Endothelial cell of umbilical vein (primary cell): ENCODE measurements around the gene EVI2B. TPM values are rescaled to one million over a fixed set of nuclear protein-coding genes. Genes with fewer than 3 reads are reported as not detected.

Source experiments
- BruUV-seq: library from RNA; stranded (reverse); fragments of 400-500 nt; replicated peaks from 2 replicates; lab custom pipeline; 2021; lab: Mats Ljungman, UMichigan
- CTCF ChIA-PET: fragments of 300-600, 350-600 bp; sonication (Branson Sonifier 250); formaldehyde crosslinking; loops from one replicate; lab custom pipeline; 2021; ENCODE audit warnings: antibody characterized with exemption, inconsistent platforms; lab: Charles Lee
- POLR2A ChIA-PET: fragments of 300-600, 350-600 bp; sonication (Branson Sonifier 250); formaldehyde crosslinking; loops from one replicate; lab custom pipeline; 2021; ENCODE audit warnings: antibody characterized with exemption, inconsistent platforms; lab: Charles Lee
- DNase-seq: peaks from one replicate; pipeline ENCODE4 v3.0.0-alpha.2; 2011; ENCODE audit warnings: low read depth, low spot score
- FAIRE-seq: peaks from 2 replicates; lab custom pipeline; 2011; peaks lifted over from hg19 to GRCh38; lab: Jason Lieb, UNC
- H2AFZ ChIP-seq: 2 replicates; pipeline ENCODE4 v1.6.0; 2012; ENCODE audit warnings: low read depth, low read length, control low read depth, inconsistent platforms
- H3K27ac ChIP-seq: 2 replicates; pipeline ENCODE4 v1.5.1; 2011; ENCODE audit warnings: low read depth, mild to moderate bottlenecking, control low read depth, low read length, moderate library complexity; ENCODE audit not compliant: insufficient read depth
- H3K27me3 ChIP-seq, 2 experiments: 2 replicates each; pipeline versions ENCODE4 v1.6.0 to v1.6.1; 2011; ENCODE audit warnings: low read length in 2 of 2, mixed read lengths in 1 of 2; ENCODE audit not compliant: control insufficient read depth in 2 of 2, insufficient read depth in 2 of 2
- H3K36me3 ChIP-seq, 2 experiments: 2 replicates in 1 of 2; 3 replicates in 1 of 2; pipeline ENCODE4 v1.5.1; 2011; ENCODE audit warnings: low read length in 2 of 2, mild to moderate bottlenecking in 1 of 2, moderate library complexity in 1 of 2; ENCODE audit not compliant: control insufficient read depth in 2 of 2, insufficient read depth in 2 of 2; ENCODE audit errors: extremely low read depth in 1 of 2
- H3K4me1 ChIP-seq: 3 replicates; pipeline ENCODE4 v1.5.1; 2011; ENCODE audit warnings: mild to moderate bottlenecking, low read length; ENCODE audit not compliant: control insufficient read depth, insufficient read depth; ENCODE audit errors: extremely low read depth
- H3K4me2 ChIP-seq: 2 replicates; pipeline ENCODE4 v1.6.1; 2011; ENCODE audit warnings: low read length, control low read depth, mixed read lengths; ENCODE audit not compliant: insufficient read depth
- H3K4me3 ChIP-seq, 3 experiments: fragments of 200-600 bp in 1 of 3; sonication (generic), shearing (Covaris generic) in 1 of 3; replicated peaks in 1 of 3; 2 replicates each; pipeline ENCODE4 v1.5.1; 2011 to 2016; ENCODE audit warnings: control low read depth in 3 of 3, low read length in 3 of 3, mild to moderate bottlenecking in 2 of 3, inconsistent platforms in 1 of 3, low read depth in 1 of 3, moderate library complexity in 1 of 3; ENCODE audit not compliant: insufficient read depth in 1 of 3
- H3K79me2 ChIP-seq: 2 replicates; pipeline ENCODE4 v1.6.0; 2012; ENCODE audit warnings: low read length, inconsistent platforms; ENCODE audit not compliant: control insufficient read depth, insufficient read depth
- H3K9ac ChIP-seq: replicated peaks from 2 replicates; pipeline ENCODE3; 2011; ENCODE audit warnings: low read length, control low read depth; ENCODE audit not compliant: insufficient read depth; ENCODE audit errors: extremely low read depth
- H3K9me1 ChIP-seq: replicated peaks from 3 replicates; pipeline ENCODE4 v1.6.0; 2011; ENCODE audit warnings: mild to moderate bottlenecking, low read length; ENCODE audit not compliant: control insufficient read depth, insufficient read depth; ENCODE audit errors: extremely low read depth
- H3K9me3 ChIP-seq: replicated peaks from 2 replicates; pipeline ENCODE4 v1.5.1; 2012; ENCODE audit warnings: low read length, inconsistent platforms; ENCODE audit not compliant: control insufficient read depth, insufficient read depth
- H4K20me1 ChIP-seq: replicated peaks from 2 replicates; pipeline ENCODE3; 2011; ENCODE audit warnings: mild to moderate bottlenecking, low read length; ENCODE audit not compliant: control insufficient read depth, insufficient read depth; ENCODE audit errors: extremely low read depth
- CTCF ChIP-seq, 2 donors: IDR thresholded peaks; 1 replicate in 1 of 2; 2 replicates in 1 of 2; pipeline ENCODE4 v1.5.1; 2011; ENCODE audit warnings: low read length in 2 of 2, mild to moderate bottlenecking in 2 of 2, moderate library complexity in 2 of 2, control low read depth in 1 of 2, inconsistent platforms in 1 of 2, low read depth in 1 of 2; ENCODE audit not compliant: insufficient read depth in 1 of 2; ENCODE audit errors: extremely low read depth in 1 of 2
- EZH2 ChIP-seq: IDR thresholded peaks from 2 replicates; pipeline ENCODE4 v1.6.1; 2012; ENCODE audit warnings: borderline replicate concordance, low read depth, mild to moderate bottlenecking, moderate library complexity, low read length, inconsistent platforms; ENCODE audit not compliant: severe bottlenecking
- FOS ChIP-seq: IDR thresholded peaks from 2 replicates; pipeline ENCODE4 v1.6.1; 2011; ENCODE audit warnings: mild to moderate bottlenecking, low read length, moderate library complexity, borderline replicate concordance; ENCODE audit not compliant: insufficient read depth
- GATA2 ChIP-seq: IDR thresholded peaks from 2 replicates; pipeline ENCODE4 v1.7.0; 2011; ENCODE audit warnings: low read depth, mild to moderate bottlenecking, moderate library complexity, mixed read lengths, low read length; ENCODE audit not compliant: insufficient read length, insufficient read depth
- JUN ChIP-seq: IDR thresholded peaks from 2 replicates; pipeline ENCODE4 v1.6.1; 2011; ENCODE audit warnings: borderline replicate concordance, low read depth; ENCODE audit not compliant: insufficient read length, insufficient read depth
- MAX ChIP-seq: IDR thresholded peaks from 2 replicates; pipeline ENCODE4 v1.6.1; 2011; ENCODE audit not compliant: insufficient read depth, insufficient read length
- MYC ChIP-seq: IDR thresholded peaks from one replicate; pipeline ENCODE4 v1.6.1; 2011; ENCODE audit warnings: mild to moderate bottlenecking, low read depth, low read length
- POLR2A ChIP-seq: IDR thresholded peaks from 2 replicates; pipeline ENCODE4 v1.6.1; 2012; ENCODE audit warnings: low read depth, mild to moderate bottlenecking, control low read depth, low read length
- POLR2AphosphoS5 ChIP-seq: IDR thresholded peaks from 2 replicates; pipeline ENCODE4 v1.6.1; 2012; ENCODE audit warnings: low read depth, mild to moderate bottlenecking, control low read depth, low read length, moderate library complexity; ENCODE audit not compliant: insufficient read depth
- dilution Hi-C: fragments of 300-500 bp; cut with MboI; formaldehyde crosslinking; loops from one replicate; pipeline ENCODE4 v1.15.0; 2019; ENCODE audit warnings: low sequenced_read_pairs; ENCODE audit not compliant: extremely low pct_ligation_motif_present
- intact Hi-C: fragments of 100-400 bp; cut with micrococcal nuclease; formaldehyde crosslinking; loops from one replicate; pipeline ENCODE4 v1.10.0; 2022
- polyA plus RNA-seq, 4 experiments: library from polyadenylated mRNA; depleted of rRNA in 3 of 4; stranded (reverse) in 3 of 4; unstranded in 1 of 4; fragments of >200 nt; gene quantifications; 2 replicates each; pipeline versions ENCODE4 v1.2.1 to v1.2.3, GENCODE V29; 2011 to 2012; ENCODE audit warnings: missing spikeins in 1 of 4
- total RNA-seq: library from RNA; stranded (reverse); gene quantifications from 2 replicates; pipeline ENCODE4 v1.2.3, GENCODE V29; 2021

Gene EVI2B
- total and polyA plus RNA-seq, 2 donors (not counting 3 experiments of a cell fraction or from before 2014, with no cell fraction given) = 1.7 to 1.9 TPM

GRCh38 chr17:31283841-31284240, 30.0 kb downstream of the EVI2B start:
- Histone ChIP-seq H3K9me3 (no peaks in the 10 kb centered on the region), H3K79me2 (no peaks in the 10 kb centered on the region), H3K27ac (no peak overlapping the region), H2AFZ (no peak overlapping the region), H3K4me3 (no peak overlapping the region), H3K9me1 (no peaks in the 10 kb centered on the region), H3K36me3 (no peaks in the 10 kb centered on the region), H3K9ac (no peak overlapping the region), H3K27me3 (no peaks in the 10 kb centered on the region), H3K4me1 (no peaks in the 10 kb centered on the region), H3K4me2 (no peak overlapping the region), H4K20me1 (no peaks in the 10 kb centered on the region)
- TF ChIP-seq GATA2 = no peak
- TF ChIP-seq CTCF (IDR thresholded peaks at IDR 0.05; ENCODE audit: extremely low read depth in 1 of 2, insufficient read depth in 1 of 2, low read depth in 1 of 2, low read length in 2 of 2) = no peak
- no peak for TF ChIP-seq POLR2A
- TF ChIP-seq EZH2 = no peak
- DNase-seq (no peak), FAIRE-seq (no peak)
- no TSS peak for BruUV-seq
- dilution Hi-C loops (no loop called here), intact Hi-C loops (no loop called here)
- CTCF ChIA-PET = no interaction called here
- POLR2A ChIA-PET = no interaction called here

- Histone ChIP-seq H3K9me1 (no peaks in the 10 kb centered on the region), H3K79me2 (no peaks in the 10 kb centered on the region), H2AFZ (no peak overlapping the region), H3K27me3 (no peaks in the 10 kb centered on the region), H3K9me3 (no peaks in the 10 kb centered on the region), H3K4me3 (no peak overlapping the region), H3K36me3 (peaks cover 0 to 4% of the 10 kb centered on the region in 2 experiments), H4K20me1 (no peaks in the 10 kb centered on the region), H3K27ac (no peak overlapping the region), H3K9ac (no peak overlapping the region), H3K4me1 (no peaks in the 10 kb centered on the region), H3K4me2 (no peak overlapping the region)
- BruUV-seq = no TSS peak
- dilution Hi-C loops = no loop called here
- DNase-seq = no peak
- no peak for FAIRE-seq
- intact Hi-C loops = no loop called here
- ChIA-PET POLR2A (no interaction called here), CTCF (interaction anchor here (0.7 kb wide), 1 partner anchor 13 kb away, joined by 3 read pairs; no protein-coding TSS in a partner anchor)
- no peak for TF ChIP-seq MAX
- TF ChIP-seq MYC = no peak
- TF ChIP-seq EZH2 = no peak
- no peak for TF ChIP-seq JUN
- no peak for TF ChIP-seq CTCF (IDR thresholded peaks at IDR 0.05; ENCODE audit: extremely low read depth in 1 of 2, insufficient read depth in 1 of 2, low read depth in 1 of 2, low read length in 2 of 2)
- TF ChIP-seq POLR2A = no peak
- no peak for TF ChIP-seq FOS
- no peak for TF ChIP-seq POLR2AphosphoS5
- TF ChIP-seq GATA2 = no peak
Observed at GRCh38 chr17:31281061-31281460, 32.8 kb downstream of the EVI2B start.
